SK-N-MC (cell line): ENCODE data around the gene POLR2B.

Experiments used
- DNase-seq: peaks from one replicate; pipeline ENCODE4 v3.0.0-alpha.2; 2011; ENCODE audit warnings: low read depth, low spot score
- H3K27ac ChIP-seq: fragments of 200-600 bp; sonication (generic); 2 replicates; pipeline ENCODE4 v1.5.1; 2016; ENCODE audit warnings: mixed run types
- H3K36me3 ChIP-seq: fragments of 200-600 bp; sonication (generic); 2 replicates; pipeline ENCODE4 v1.6.1; 2017; ENCODE audit warnings: antibody characterized with exemption, low read length, mixed read lengths; ENCODE audit not compliant: insufficient read depth
- H3K4me3 ChIP-seq: fragments of 200-600 bp; sonication (generic); 2 replicates; pipeline ENCODE4 v1.5.1; 2016
- H3K9ac ChIP-seq: fragments of 200-600 bp; sonication (generic); 2 replicates; pipeline ENCODE4 v1.8.0; 2017; ENCODE audit warnings: mixed run types, mixed read lengths; ENCODE audit not compliant: insufficient read length
- H3K9me3 ChIP-seq: fragments of 200-600 bp; sonication (generic); 2 replicates; pipeline ENCODE4 v1.6.1; 2017; ENCODE audit warnings: low read depth, mild to moderate bottlenecking, antibody characterized with exemption, low read length, moderate library complexity, mixed read lengths
- EZH2 ChIP-seq: fragments of 200-600 bp; sonication (generic); IDR thresholded peaks from one replicate; pipeline ENCODE4 v1.6.1; 2017; ENCODE audit warnings: antibody characterized with exemption
- FOXP2 ChIP-seq: optimal IDR thresholded peaks from 2 replicates; pipeline ENCODE3; 2011; ENCODE audit warnings: mild to moderate bottlenecking, moderate library complexity; ENCODE audit not compliant: insufficient read depth; ENCODE audit errors: extremely low read length, control extremely low read depth
- POLR2AphosphoS5 ChIP-seq: IDR thresholded peaks from 2 replicates; pipeline ENCODE4 v1.6.1; 2012; ENCODE audit warnings: mild to moderate bottlenecking, low read depth, low read length, borderline replicate concordance

The POLR2B gene

GRCh38 chr4:57077550-57078343 is 99.1 kb downstream of the POLR2B start:
- TF ChIP-seq POLR2AphosphoS5 = no peak
- TF ChIP-seq EZH2 = no peak
- TF ChIP-seq FOXP2 = no peak
- DNase-seq = no peak
- no peaks in the 10 kb centered on the region for H3K36me3 ChIP-seq

GRCh38 chr4:57078685-57079521 is 100.2 kb downstream of the POLR2B start:
- no peak for TF ChIP-seq POLR2AphosphoS5
- TF ChIP-seq FOXP2 = no peak
- Histone ChIP-seq H3K36me3 (no peaks in the 10 kb centered on the region), H3K4me3 (no peak overlapping the region), H3K9ac (no peak overlapping the region), H3K9me3 (no peaks in the 10 kb centered on the region), H3K27ac (no peak overlapping the region)
- no peak for DNase-seq

More at GRCh38 chr4:57077550-57078343, 99.1 kb downstream of the POLR2B start:
- Histone ChIP-seq H3K4me3 (no peak overlapping the region), H3K27ac (no peak overlapping the region), H3K9me3 (no peaks in the 10 kb centered on the region), H3K9ac (no peak overlapping the region)
